Stimulated activated effector memory CD8-positive, alpha-beta T cell treated with anti-CD3 and anti-CD28 coated beads, Interleukin-12 subunit alpha, Interleukin-12 subunit beta, amount 100 ng/mL, for 72 hours (primary cell): Measurements from ENCODE around the gene METTL8.

Experiments used
- ATAC-seq: fragments of 150-1000 bp; cut with Tn5 transposase; 2 replicates; pipeline ENCODE4 v1.10.0; 2021
- DNase-seq, 2 donors: peaks; one replicate each; pipeline ENCODE4 v3.0.0; 2021 to 2022; ENCODE audit warnings: low spot score in 2 of 2
- H3K27ac Mint-ChIP-seq: one replicate; pipeline ENCODE4 v1.8.0; 2022; ENCODE audit warnings: mild to moderate bottlenecking, mixed read lengths
- H3K36me3 Mint-ChIP-seq: one replicate; pipeline ENCODE4 v1.8.0; 2022; ENCODE audit warnings: mild to moderate bottlenecking, mixed read lengths
- H3K4me1 Mint-ChIP-seq: one replicate; pipeline ENCODE4 v1.8.0; 2022; ENCODE audit warnings: mixed read lengths
- H3K4me3 Mint-ChIP-seq: one replicate; pipeline ENCODE4 v1.8.0; 2022; ENCODE audit warnings: mild to moderate bottlenecking, mixed read lengths
- H3K9me3 Mint-ChIP-seq: one replicate; pipeline ENCODE4 v1.8.0; 2022; ENCODE audit warnings: mixed read lengths

Gene METTL8

GRCh38 chr2:171307560-171307959, 126.2 kb downstream of the METTL8 start:
- Mint-ChIP-seq H3K27ac (no peak overlapping the region), H3K4me1 (no peaks in the 10 kb centered on the region), H3K4me3 (no peak overlapping the region), H3K9me3 (peaks cover 13% of the 10 kb centered on the region), H3K36me3 (no peaks in the 10 kb centered on the region)
- no peak for ATAC-seq
- no peak for DNase-seq

GRCh38 chr2:171297956-171298355, 135.8 kb downstream of the METTL8 start:
- no peak overlapping the region for H3K27ac Mint-ChIP-seq
- H3K9me3 Mint-ChIP-seq, result peaks cover 2% of the 10 kb centered on the region
- H3K4me1 Mint-ChIP-seq, result no peaks in the 10 kb centered on the region
- ATAC-seq, result no peak
- H3K4me3 Mint-ChIP-seq, result no peak overlapping the region
- H3K36me3 Mint-ChIP-seq, result no peaks in the 10 kb centered on the region
- DNase-seq, result no peak

DNA sequence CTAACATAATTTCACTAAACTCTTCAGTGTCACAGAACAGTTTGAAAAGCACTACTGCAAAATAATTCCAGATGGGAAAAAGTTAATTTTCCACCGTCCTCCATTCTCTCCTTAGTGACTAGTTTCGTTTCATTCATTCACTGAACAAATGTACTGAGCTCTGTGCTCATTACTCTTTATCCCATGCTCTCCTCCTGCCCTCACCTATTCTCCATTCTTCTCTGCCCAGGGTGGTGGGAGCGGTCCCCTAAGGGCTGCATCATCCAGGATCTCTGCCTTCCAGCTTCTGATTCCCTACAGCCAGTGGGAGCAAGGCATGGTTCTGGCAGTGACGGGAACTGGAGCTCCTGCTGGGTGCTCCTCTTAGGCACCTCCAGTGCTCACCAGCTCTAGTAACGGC, 139.2 kb downstream of the METTL8 start:
- no peak for ATAC-seq
- H3K4me3 Mint-ChIP-seq, result no peak overlapping the region
- no peak overlapping the region for H3K27ac Mint-ChIP-seq
- H3K9me3 Mint-ChIP-seq, result peaks cover 2% of the 10 kb centered on the region
- DNase-seq, result no peak
- H3K4me1 Mint-ChIP-seq, result no peaks in the 10 kb centered on the region
- H3K36me3 Mint-ChIP-seq, result no peaks in the 10 kb centered on the region

DNA sequence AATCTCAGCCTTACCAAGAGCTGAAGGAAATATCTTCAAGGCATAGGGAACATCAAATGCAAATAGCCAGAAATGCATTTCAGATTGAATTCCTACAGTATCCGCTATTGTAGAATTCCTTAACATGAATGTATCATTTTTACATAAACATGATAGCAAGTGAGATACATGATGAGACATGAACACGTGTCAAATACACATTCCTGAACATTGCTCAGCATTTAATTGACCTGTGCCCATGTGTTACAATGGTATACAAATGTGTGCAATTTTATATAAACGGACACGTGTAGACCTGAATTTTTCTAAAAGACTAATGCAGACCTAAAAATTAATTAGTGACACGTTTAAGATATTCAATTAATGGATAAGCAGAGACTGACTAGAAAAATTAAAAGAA, 140.1 kb downstream of the METTL8 start:
- no peak for DNase-seq
- Mint-ChIP-seq H3K27ac (no peak overlapping the region), H3K9me3 (peaks cover 2% of the 10 kb centered on the region), H3K36me3 (no peaks in the 10 kb centered on the region), H3K4me3 (no peak overlapping the region), H3K4me1 (no peaks in the 10 kb centered on the region)
- no peak for ATAC-seq

- Mint-ChIP-seq H3K4me3 (no peak overlapping the region), H3K9me3 (peaks cover 2% of the 10 kb centered on the region), H3K36me3 (no peaks in the 10 kb centered on the region), H3K4me1 (no peaks in the 10 kb centered on the region), H3K27ac (no peak overlapping the region)
- ATAC-seq, result no peak
- DNase-seq, result no peak
These were observed 143.8 kb downstream of the METTL8 start for GRCh38 chr2:171289991-171290390.

DNA sequence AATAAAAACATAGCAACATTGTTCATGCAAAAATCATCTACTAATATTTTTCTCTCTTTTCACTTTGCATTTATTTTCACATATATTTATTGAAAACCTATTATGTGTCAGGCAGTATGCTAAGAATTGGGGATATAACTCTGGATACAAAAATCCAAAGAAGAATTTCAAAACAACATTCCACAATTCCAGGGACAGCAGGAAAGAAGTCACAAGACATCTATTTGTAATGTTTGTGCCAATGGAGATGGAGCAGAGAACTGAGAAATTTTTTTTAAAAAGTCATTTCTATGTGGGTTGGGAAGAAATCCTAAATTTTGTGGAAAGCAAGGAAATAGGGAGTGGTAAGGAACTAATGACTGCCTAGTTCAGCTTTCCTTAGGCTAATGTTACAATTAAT, 144.5 kb downstream of the METTL8 start:
- H3K4me1 Mint-ChIP-seq, result no peaks in the 10 kb centered on the region
- ATAC-seq, result no peak
- H3K36me3 Mint-ChIP-seq, result no peaks in the 10 kb centered on the region
- DNase-seq, result no peak
- no peaks in the 10 kb centered on the region for H3K9me3 Mint-ChIP-seq
- H3K27ac Mint-ChIP-seq, result no peak overlapping the region
- no peak overlapping the region for H3K4me3 Mint-ChIP-seq

GRCh38 chr2:171287611-171288010, 146.2 kb downstream of the METTL8 start:
- no peaks in the 10 kb centered on the region for H3K36me3 Mint-ChIP-seq
- DNase-seq, result no peak
- H3K27ac Mint-ChIP-seq, result no peak overlapping the region
- no peak overlapping the region for H3K4me3 Mint-ChIP-seq
- ATAC-seq, result no peak
- no peaks in the 10 kb centered on the region for H3K9me3 Mint-ChIP-seq
- no peaks in the 10 kb centered on the region for H3K4me1 Mint-ChIP-seq

- H3K4me1 Mint-ChIP-seq, result no peaks in the 10 kb centered on the region
- H3K4me3 Mint-ChIP-seq, result no peak overlapping the region
- H3K27ac Mint-ChIP-seq, result no peak overlapping the region
- H3K36me3 Mint-ChIP-seq, result no peaks in the 10 kb centered on the region
- no peaks in the 10 kb centered on the region for H3K9me3 Mint-ChIP-seq
- DNase-seq (no peak), ATAC-seq (no peak)
These were observed 146.7 kb downstream of the METTL8 start for GRCh38 chr2:171287036-171287571.

- Mint-ChIP-seq H3K9me3 (no peaks in the 10 kb centered on the region), H3K4me1 (no peaks in the 10 kb centered on the region), H3K4me3 (no peak overlapping the region), H3K36me3 (peaks cover 6% of the 10 kb centered on the region), H3K27ac (no peak overlapping the region)
- ATAC-seq (no peak), DNase-seq (no peak)
These were observed 152.7 kb downstream of the METTL8 start for GRCh38 chr2:171281110-171281509.

GRCh38 chr2:171279983-171280790, 153.6 kb downstream of the METTL8 start:
- ATAC-seq (no peak), DNase-seq (no peak)
- Mint-ChIP-seq H3K9me3 (no peaks in the 10 kb centered on the region), H3K27ac (no peak overlapping the region), H3K4me3 (no peak overlapping the region), H3K36me3 (peaks cover 6% of the 10 kb centered on the region), H3K4me1 (no peaks in the 10 kb centered on the region)

- H3K4me1 Mint-ChIP-seq, result no peaks in the 10 kb centered on the region
These were observed 159.0 kb downstream of the METTL8 start for GRCh38 chr2:171274757-171275156.

GRCh38 chr2:171271971-171272436, 161.8 kb downstream of the METTL8 start:
- Mint-ChIP-seq H3K9me3 (no peaks in the 10 kb centered on the region), H3K4me1 (no peaks in the 10 kb centered on the region), H3K27ac (no peak overlapping the region), H3K4me3 (no peak overlapping the region), H3K36me3 (no peaks in the 10 kb centered on the region)
- no peak for ATAC-seq
- DNase-seq, result no peak

More at GRCh38 chr2:171274757-171275156, 159.0 kb downstream of the METTL8 start:
- Mint-ChIP-seq H3K9me3 (no peaks in the 10 kb centered on the region), H3K27ac (no peak overlapping the region), H3K36me3 (no peaks in the 10 kb centered on the region), H3K4me3 (no peak overlapping the region)
- no peak for ATAC-seq
- DNase-seq, result no peak

GRCh38 chr2:171271386-171271785, 162.4 kb downstream of the METTL8 start:
- DNase-seq, result no peak
- no peak overlapping the region for H3K27ac Mint-ChIP-seq
- H3K36me3 Mint-ChIP-seq, result no peaks in the 10 kb centered on the region
- H3K4me1 Mint-ChIP-seq, result no peaks in the 10 kb centered on the region
- no peaks in the 10 kb centered on the region for H3K9me3 Mint-ChIP-seq
- ATAC-seq, result no peak
- no peak overlapping the region for H3K4me3 Mint-ChIP-seq

GRCh38 chr2:171267855-171268629, 165.7 kb downstream of the METTL8 start:
- Mint-ChIP-seq H3K27ac (no peak overlapping the region), H3K36me3 (no peaks in the 10 kb centered on the region), H3K4me3 (no peak overlapping the region), H3K9me3 (no peaks in the 10 kb centered on the region), H3K4me1 (no peaks in the 10 kb centered on the region)
- no peak for ATAC-seq
- DNase-seq, result no peak
